PC-9 (cell line): ENCODE measurements around the gene HNRNPH3.

Source experiments
- EZH2 ChIP-seq: fragments of 200-600 bp; sonication (generic); IDR thresholded peaks from 2 replicates; pipeline ENCODE4 v1.8.0; 2017; ENCODE audit warnings: antibody characterized with exemption, low read depth
- TF ChIP-seq, protein P1 (sequence below): fragments of 200-600 bp; sonication (generic); conservative IDR thresholded peaks from 2 replicates; pipeline ENCODE4 v1.6.1; 2017; ENCODE audit warnings: mixed run types, antibody characterized with exemption, mild to moderate bottlenecking, moderate library complexity

DNA sequence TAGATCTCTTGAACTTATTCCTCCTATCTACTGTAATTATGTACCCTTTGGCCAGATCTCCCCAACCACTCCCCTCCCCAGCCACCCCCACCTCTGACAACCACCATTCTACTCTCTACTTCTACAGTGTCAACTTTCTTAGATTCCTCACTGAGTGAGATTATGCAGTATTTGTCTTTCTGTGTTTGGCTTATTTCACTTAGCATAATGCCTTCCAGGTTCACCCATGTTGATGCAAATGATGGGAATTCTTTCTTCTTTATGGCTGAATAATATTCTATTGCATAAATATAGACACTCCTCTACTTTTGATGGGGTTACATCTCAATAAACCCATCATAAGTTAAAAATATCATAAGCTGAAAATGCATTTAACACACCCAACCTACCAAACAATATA lies 21.3 kb upstream of the HNRNPH3 start:
- TF ChIP-seq, protein P1, sequence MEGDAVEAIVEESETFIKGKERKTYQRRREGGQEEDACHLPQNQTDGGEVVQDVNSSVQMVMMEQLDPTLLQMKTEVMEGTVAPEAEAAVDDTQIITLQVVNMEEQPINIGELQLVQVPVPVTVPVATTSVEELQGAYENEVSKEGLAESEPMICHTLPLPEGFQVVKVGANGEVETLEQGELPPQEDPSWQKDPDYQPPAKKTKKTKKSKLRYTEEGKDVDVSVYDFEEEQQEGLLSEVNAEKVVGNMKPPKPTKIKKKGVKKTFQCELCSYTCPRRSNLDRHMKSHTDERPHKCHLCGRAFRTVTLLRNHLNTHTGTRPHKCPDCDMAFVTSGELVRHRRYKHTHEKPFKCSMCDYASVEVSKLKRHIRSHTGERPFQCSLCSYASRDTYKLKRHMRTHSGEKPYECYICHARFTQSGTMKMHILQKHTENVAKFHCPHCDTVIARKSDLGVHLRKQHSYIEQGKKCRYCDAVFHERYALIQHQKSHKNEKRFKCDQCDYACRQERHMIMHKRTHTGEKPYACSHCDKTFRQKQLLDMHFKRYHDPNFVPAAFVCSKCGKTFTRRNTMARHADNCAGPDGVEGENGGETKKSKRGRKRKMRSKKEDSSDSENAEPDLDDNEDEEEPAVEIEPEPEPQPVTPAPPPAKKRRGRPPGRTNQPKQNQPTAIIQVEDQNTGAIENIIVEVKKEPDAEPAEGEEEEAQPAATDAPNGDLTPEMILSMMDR, result no peak
- TF ChIP-seq EZH2, result no peak
